Measurements from ENCODE around the gene MRPL14. TPM values are rescaled to one million over a fixed set of nuclear protein-coding genes. Genes with fewer than 3 reads are reported as not detected.

The MRPL14 gene
- total and polyA plus RNA-seq, 3 donors from 2014 or later = 47.6 to 86.5 (median 53.5) TPM

DNA sequence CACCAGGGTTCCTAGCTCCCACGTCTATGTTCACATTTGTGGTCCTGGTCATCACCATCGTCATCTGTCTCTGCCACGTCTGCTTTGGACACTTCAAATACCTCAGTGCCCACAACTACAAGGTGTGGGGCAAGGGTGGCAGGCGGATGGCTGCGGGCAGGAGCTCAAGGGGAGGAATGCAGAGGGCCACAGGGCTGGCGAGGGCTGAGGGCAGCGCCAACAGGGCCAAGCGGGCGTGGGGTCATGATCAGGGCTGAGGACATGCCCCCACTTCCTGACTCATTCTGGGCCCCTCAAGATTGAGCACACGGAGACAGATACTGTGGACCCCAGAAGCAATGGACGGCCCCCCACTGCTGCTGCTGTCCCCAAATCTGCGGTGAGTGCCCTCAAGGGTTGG lies 26.8 kb upstream of the MRPL14 start:
- WGBS, 2 donors = 81 to 94% methylated on average over 7 to 12 of the region's 12 CpGs
- Histone ChIP-seq H3K4me3 (no peak overlapping the region), H3K36me3 (ENCODE audit: low read depth, missing control alignments) (no peaks in the 10 kb centered on the region), H3K27ac (no peak overlapping the region), H3K4me1 (peaks cover 3% of the 10 kb centered on the region), H3K27me3 (no peaks in the 10 kb centered on the region), H3K9me3 (no peaks in the 10 kb centered on the region)
- intact Hi-C loops (cut with DNase I; ENCODE audit: low total_unique reads) = loop anchor here (5.0 kb wide), 1 partner anchor 62 kb away; no protein-coding TSS in a partner anchor
- TF ChIP-seq POLR2A (IDR thresholded peaks at IDR 0.05) (no peak), CTCF (IDR thresholded peaks at IDR 0.05) (no peak)
- DNase-seq = no peak

DNA sequence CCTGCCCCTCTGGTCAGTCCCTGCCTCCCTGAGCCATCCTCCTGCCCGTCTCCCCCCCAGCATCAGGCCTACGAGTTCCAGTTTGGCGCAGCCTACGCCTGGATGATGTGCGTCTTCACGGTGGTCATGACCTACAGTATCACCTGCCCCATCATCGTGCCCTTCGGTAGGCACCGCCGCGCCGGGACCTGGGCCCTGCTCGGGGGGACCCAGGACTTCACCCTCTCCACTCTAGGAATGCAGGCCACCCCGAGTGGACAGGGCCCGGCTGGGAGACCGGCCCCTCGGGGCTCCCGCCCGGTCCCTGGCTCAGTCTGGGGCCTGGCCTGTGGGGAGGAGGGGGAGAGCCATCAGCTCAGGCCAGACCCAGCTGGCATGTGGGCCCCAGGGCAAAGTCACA lies 25.3 kb upstream of the MRPL14 start:
- intact Hi-C loops (cut with DNase I; ENCODE audit: low total_unique reads) = loop anchor here (5.0 kb wide), 1 partner anchor 60 kb away; no protein-coding TSS in a partner anchor

DNA sequence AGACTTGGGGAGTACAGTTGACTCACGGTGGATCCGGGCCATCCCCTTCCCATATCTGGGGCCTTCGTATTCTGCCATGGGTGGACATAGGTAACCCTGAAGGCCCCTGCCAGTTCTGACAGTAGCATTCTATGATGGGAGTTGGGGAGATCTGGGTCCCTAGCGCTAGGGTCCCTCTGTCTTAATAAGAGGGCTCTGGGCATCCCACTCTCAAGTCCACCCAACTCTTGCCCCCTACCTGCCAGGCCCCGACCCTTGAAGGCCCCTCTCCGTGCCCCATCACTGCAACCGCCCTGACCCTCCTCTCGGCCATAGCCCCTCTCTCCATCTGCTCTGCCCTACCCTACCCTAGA lies 24.8 kb upstream of the MRPL14 start:
- intact Hi-C loops (cut with DNase I; ENCODE audit: low total_unique reads) = loop anchor here (5.0 kb wide), 1 partner anchor 60 kb away; no protein-coding TSS in a partner anchor
- no peaks in the 10 kb centered on the region for H3K9me3 ChIP-seq
- no peak for DNase-seq
- 57 to 78% methylated on average over 5 to 8 of the region's 8 CpGs for WGBS, 2 donors
- H3K4me3 ChIP-seq = no peak overlapping the region
- H3K27ac ChIP-seq = no peak overlapping the region
- no peak for TF ChIP-seq CTCF (IDR thresholded peaks at IDR 0.05)
- no peak for TF ChIP-seq POLR2A (IDR thresholded peaks at IDR 0.05)
- no peaks in the 10 kb centered on the region for H3K27me3 ChIP-seq
- peaks cover 3% of the 10 kb centered on the region for H3K4me1 ChIP-seq
- no peaks in the 10 kb centered on the region for H3K36me3 ChIP-seq (ENCODE audit: low read depth, missing control alignments)

More for the DNA sequence above, 25.3 kb upstream of the MRPL14 start:
- no peaks in the 10 kb centered on the region for H3K27me3 ChIP-seq
- H3K36me3 ChIP-seq (ENCODE audit: low read depth, missing control alignments) = no peaks in the 10 kb centered on the region
- 84 to 93% methylated on average over 9 to 19 of the region's 19 CpGs for WGBS, 2 donors
- H3K9me3 ChIP-seq = no peaks in the 10 kb centered on the region
- H3K27ac ChIP-seq = no peak overlapping the region
- H3K4me1 ChIP-seq = peaks cover 3% of the 10 kb centered on the region
- no peak for DNase-seq
- TF ChIP-seq POLR2A (IDR thresholded peaks at IDR 0.05) (no peak), CTCF (IDR thresholded peaks at IDR 0.05) (no peak)
- no peak overlapping the region for H3K4me3 ChIP-seq

- WGBS, 2 donors = 20 to 67% methylated on average over 2 to 31 of the region's 31 CpGs
- peaks cover 3% of the 10 kb centered on the region for H3K4me1 ChIP-seq
These were observed 24.3 kb upstream of the MRPL14 start for GRCh38 chr6:44151348-44152108.

More at GRCh38 chr6:44151348-44152108, 24.3 kb upstream of the MRPL14 start:
- no peaks in the 10 kb centered on the region for H3K27me3 ChIP-seq
- H3K27ac ChIP-seq = no peak overlapping the region
- H3K36me3 ChIP-seq (ENCODE audit: low read depth, missing control alignments) = no peaks in the 10 kb centered on the region
- peak; percentile 83 for DNase-seq
- H3K4me3 ChIP-seq = no peak overlapping the region
- H3K9me3 ChIP-seq = no peaks in the 10 kb centered on the region
- TF ChIP-seq POLR2A (IDR thresholded peaks at IDR 0.05) = no peak
- TF ChIP-seq CTCF (IDR thresholded peaks at IDR 0.05) = peak; percentile 98 to 100 (median 99)
- intact Hi-C loops (cut with DNase I; ENCODE audit: low total_unique reads) = loop anchor here (5.0 kb wide), 1 partner anchor 59 kb away; no protein-coding TSS in a partner anchor

All from testis (tissue), 3 donors.